Non-pigmented ciliary epithelial cell (primary cell): ENCODE data around the gene C1orf226.

ENCODE experiments used
- DNase-seq: peaks from one replicate; pipeline ENCODE4 v3.0.0-alpha.2; 2010; ENCODE audit warnings: low read depth

The C1orf226 gene

GRCh38 chr1:162365284-162366020, 16.1 kb upstream of the C1orf226 start:
- DNase-seq = no peak

- no peak for DNase-seq
Measured at GRCh38 chr1:162366149-162366548, 15.4 kb upstream of the C1orf226 start.

GRCh38 chr1:162366671-162367070, 14.9 kb upstream of the C1orf226 start:
- no peak for DNase-seq

- no peak for DNase-seq
Measured at GRCh38 chr1:162367073-162367472, 14.5 kb upstream of the C1orf226 start.

GRCh38 chr1:162367772-162368171, 13.8 kb upstream of the C1orf226 start:
- no peak for DNase-seq

GRCh38 chr1:162368451-162368850, 13.1 kb upstream of the C1orf226 start:
- DNase-seq = no peak

- DNase-seq = no peak
Measured at GRCh38 chr1:162369571-162369970, 12.0 kb upstream of the C1orf226 start.

GRCh38 chr1:162370161-162370560, 11.4 kb upstream of the C1orf226 start:
- no peak for DNase-seq

- DNase-seq = no peak
Measured at GRCh38 chr1:162370721-162371120, 10.8 kb upstream of the C1orf226 start.

- DNase-seq = peak; percentile 53
Measured at GRCh38 chr1:162371611-162372010, 9.9 kb upstream of the C1orf226 start.

- no peak for DNase-seq
Measured at GRCh38 chr1:162372159-162373071, 9.1 kb upstream of the C1orf226 start.

GRCh38 chr1:162373072-162373427, 8.5 kb upstream of the C1orf226 start:
- no peak for DNase-seq

- peak; percentile 20 for DNase-seq
Measured at GRCh38 chr1:162373541-162374260, 7.8 kb upstream of the C1orf226 start.

- no peak for DNase-seq
Measured at GRCh38 chr1:162374406-162374805, 7.1 kb upstream of the C1orf226 start.

GRCh38 chr1:162375463-162375862, 6.1 kb upstream of the C1orf226 start:
- DNase-seq = no peak

GRCh38 chr1:162376691-162377090, 4.8 kb upstream of the C1orf226 start, which contains the start of gene SPATA46:
Gene SPATA46, minus strand, starts transcription at chr1:162376854. Its CDS starts 64 bp downstream, at chr1:162376790.
- no peak for DNase-seq

GRCh38 chr1:162380061-162380846, 1.3 kb upstream of the C1orf226 start:
- DNase-seq = no peak

- no peak for DNase-seq
Measured at GRCh38 chr1:162381941-162382750, 618 bp downstream of the C1orf226 start.

GRCh38 chr1:162383091-162383490, 1.6 kb downstream of the C1orf226 start:
- no peak for DNase-seq

- no peak for DNase-seq
Measured at GRCh38 chr1:162383516-162383915, 2.0 kb downstream of the C1orf226 start.

- DNase-seq = no peak
Measured at GRCh38 chr1:162384116-162384515, 2.6 kb downstream of the C1orf226 start.
